HG03558 (cell line): ENCODE data around the gene MREG.
"Not testable (repeated sequence)": the region's sequence is repeated elsewhere in the genome, so short reads cannot be mapped to it uniquely, and the experiment has no call there.

Source experiments
- ATAC-seq: cut with Tn5 transposase; IDR thresholded peaks from one replicate; pipeline ENCODE4 v1.9.1; 2021; ENCODE audit warnings: moderate number of reproducible peaks; ENCODE audit not compliant: unreplicated experiment; ENCODE audit errors: extremely low read depth

The MREG gene

DNA sequence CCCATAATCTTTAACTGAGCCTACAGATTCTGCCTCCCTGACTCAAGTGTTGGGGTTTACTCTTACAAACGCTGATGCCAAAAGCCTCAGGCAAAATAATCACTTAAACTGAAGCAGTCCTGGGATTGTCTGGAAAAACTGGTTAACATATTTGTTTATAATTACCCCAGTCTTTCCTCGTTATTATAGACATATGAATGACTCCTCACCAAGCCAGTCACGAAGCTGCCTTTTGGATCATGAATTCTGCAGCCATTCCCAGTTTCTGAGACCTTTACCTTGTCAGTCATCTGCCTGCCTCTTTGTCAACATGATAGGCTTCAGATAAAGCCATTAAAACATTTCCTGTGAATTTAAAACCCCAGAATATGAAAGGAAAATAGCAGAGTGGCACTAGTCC is 46.4 kb downstream of the MREG start:
- no peak for ATAC-seq

- no peak for ATAC-seq
Measured at GRCh38 chr2:215966274-215966673, 47.1 kb downstream of the MREG start.

- no peak for ATAC-seq
Measured at GRCh38 chr2:215965532-215966165, 47.7 kb downstream of the MREG start.

DNA sequence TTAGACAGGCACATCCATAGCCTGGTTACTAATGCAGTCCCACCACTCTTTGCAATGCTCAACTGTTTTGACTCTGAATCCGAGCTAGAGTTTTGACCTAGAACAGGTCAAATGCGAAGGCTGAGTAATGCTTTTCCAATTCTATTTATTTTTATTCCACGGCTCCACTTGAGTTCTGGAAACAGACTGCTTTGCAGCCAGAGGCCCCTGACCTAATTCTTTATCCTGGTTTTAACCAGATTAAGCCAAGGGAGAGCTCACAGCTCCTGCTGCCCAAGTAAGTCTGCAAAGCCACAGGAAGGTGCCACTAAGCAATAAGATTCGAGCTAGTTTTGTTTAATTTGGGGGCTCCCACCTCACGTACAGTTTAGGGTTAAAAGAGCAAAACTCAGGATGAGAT is 51.4 kb downstream of the MREG start:
- no peak for ATAC-seq

DNA sequence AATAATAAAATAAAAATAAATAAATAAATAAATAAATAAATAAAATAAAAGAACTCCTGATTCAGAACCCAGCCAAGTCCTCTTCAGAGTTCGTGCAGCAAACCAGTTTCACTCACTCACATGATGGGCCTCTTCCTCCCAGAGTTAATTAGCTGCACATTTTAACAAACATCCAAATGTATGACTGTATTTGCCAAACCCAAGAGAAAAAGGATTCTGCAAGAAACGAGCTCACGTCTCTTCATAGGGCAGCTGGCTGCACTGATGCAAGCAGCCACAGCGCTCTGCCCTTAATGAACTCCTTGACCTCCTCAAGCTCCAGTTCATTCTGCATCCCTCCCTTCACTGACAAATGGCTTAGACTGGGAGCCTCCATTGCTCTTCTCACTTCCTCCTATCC is 55.1 kb downstream of the MREG start:
- no peak for ATAC-seq

- not testable (repeated sequence) for ATAC-seq
Measured at GRCh38 chr2:215957354-215958122, 55.8 kb downstream of the MREG start.

DNA sequence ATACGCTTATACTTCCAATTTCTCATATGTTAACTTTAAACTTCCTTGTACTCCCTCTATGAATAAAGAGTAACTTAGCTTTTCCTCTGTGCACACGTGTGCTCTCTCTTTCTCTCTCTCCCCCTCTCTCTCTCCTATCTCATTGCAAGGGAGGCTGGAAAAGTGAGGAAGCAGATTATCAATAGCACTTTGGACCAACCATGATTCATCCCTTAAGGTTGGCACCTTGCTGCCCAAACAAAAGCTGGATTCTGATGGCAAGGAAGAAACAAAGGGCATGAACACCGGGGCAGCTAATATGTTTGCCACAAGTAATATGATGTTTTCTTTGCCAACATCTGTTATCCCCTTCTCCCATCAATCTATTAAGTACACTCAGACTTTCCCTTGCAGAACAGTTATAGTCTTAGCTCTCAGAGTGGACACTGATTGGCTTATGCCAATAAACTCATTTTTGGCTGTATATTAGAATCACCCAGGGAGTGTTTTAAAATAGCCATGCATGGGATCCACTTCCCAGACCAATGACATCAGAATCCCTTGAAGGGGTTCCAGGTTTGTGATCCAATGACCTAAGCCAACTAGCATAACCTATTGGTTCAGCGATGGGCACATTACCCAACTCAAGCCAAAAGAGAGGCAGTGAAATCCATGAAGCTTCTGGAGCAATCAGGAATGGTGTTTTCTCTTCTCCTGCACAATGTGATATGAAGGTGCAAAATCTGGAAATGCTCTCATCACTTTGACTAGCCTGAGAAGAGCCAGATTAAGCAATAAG is 60.3 kb downstream of the MREG start:
- no peak for ATAC-seq

GRCh38 chr2:215951558-215951957 is 61.8 kb downstream of the MREG start:
- no peak for ATAC-seq

DNA sequence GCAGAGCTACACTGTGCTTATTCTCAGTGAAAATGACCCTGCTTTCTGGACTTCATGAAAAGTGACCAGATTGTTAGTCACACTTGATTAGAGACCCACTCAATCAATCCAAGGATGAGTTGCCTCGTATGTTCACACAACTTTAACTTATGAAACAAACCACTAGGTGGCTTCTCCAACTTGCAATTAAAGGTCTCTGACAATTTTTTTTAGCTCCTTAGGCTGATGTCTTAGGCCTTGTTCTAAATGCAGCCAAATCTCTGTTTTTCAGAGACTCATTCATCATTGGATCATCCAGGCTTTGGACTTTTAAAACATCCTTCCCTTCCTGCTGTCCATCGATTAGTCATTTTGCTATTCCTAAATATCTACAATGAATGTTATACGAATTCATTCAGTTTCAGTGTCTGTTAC is 63.4 kb downstream of the MREG start:
- peak; percentile 78 for ATAC-seq

DNA sequence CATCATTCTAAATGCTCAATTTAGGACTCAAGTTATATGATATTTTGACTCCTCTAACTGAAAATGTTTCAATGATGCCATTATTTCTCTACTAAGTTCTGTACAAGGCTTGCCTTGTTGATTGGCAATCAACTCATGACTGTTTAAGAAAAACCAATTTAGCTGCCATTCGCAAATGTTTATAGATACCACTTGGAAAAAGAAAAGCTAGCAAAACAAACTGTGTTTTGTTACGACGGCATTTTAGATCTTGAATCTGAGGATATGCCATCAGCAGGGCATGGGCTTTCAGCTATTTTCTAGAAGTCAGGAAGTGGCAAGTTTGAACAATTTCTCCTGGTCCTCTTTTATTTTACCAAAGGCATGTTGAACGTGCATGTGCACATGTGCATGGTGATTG is 65.3 kb downstream of the MREG start:
- ATAC-seq, result no peak

DNA sequence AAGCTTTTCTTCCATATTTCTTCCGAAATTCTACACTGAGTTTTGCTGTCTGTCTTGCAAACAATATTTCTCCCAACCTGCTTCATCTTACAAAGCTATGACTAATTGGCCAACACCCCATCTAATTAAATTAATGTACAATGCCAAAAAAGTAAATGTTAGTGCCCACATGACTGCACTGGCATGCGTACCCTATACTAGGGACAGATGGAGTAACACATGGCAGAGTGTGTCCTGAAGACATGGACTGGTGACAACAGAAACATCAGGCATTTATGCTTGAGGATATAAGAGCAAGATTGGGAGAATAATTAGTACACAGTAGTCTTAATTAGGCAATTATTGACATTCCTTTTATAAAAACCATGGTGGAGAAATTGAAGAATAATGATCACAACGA is 66.8 kb downstream of the MREG start:
- no peak for ATAC-seq

DNA sequence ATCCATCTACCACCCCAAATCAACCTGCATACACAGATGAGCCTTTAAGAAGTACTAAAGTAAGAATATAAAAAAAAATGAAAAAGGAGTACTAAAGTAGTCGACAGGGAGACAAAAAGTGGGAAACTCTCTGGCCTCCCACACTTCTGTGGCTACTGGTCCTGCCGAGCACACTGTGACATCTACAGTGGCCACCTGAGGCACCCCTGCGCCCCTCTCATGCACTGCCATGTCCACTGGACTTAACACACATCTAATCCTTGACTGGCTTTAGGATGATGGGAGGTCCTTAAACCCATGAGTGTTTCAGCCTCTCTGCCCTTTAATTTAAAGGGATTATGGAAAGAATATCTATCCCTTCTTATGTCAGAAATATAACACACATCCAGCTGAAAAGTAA is 71.2 kb downstream of the MREG start:
- ATAC-seq, result no peak

- ATAC-seq, result no peak
Measured at GRCh38 chr2:215941726-215942125, 71.6 kb downstream of the MREG start.

GRCh38 chr2:215940645-215941184 is 72.6 kb downstream of the MREG start:
- ATAC-seq, result no peak

GRCh38 chr2:215937190-215937589 is 76.2 kb downstream of the MREG start:
- ATAC-seq, result no peak

DNA sequence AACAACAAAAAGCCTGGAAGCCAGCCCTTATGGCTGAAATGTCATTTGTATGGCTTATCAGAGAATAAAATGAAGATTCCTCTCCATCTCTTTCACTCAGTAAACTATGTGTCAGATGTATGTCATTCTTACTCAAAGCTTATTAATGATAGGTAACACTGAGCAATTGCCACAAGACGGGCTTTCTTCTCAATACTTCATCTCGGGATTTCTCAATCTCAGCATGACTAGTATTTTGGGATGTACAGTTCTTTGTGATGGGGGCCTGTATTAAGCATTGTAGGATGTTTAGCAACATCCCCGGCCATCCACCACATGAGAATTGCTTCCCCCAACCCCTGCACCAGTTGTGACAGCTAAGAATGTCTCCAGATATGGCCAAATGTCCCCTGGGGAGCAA is 80.2 kb downstream of the MREG start:
- ATAC-seq, result no peak

DNA sequence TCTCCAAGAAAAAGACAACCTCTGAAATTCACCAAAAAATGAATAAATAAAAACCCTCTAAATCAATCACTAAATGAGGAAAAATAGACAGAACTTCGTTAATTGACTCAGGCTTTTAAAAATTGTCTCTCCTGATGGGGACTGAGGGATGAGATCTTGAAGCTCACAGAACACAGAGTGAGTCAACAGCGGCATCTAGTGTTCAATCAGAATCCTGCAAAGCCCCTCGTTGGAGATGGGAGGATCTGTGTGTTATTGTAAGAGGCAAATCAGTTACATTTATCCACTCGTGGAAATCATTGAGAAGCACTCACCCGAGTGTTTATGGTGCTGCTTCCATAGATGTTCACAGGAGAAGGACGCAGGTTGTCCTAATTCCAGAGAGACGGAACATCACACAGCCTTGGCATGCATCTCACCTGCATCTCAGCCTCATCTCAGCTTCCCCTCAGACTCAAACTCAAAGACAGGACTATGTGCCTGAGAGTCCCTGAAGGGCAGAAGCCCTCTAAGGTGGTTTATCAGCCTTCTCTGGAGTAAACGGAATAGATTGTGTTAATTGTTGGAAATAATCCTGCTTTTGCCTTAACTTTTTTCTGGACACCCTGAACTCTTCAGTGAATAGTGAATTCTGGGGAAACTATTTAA is 82.0 kb downstream of the MREG start:
- ATAC-seq, result peak; percentile 62

DNA sequence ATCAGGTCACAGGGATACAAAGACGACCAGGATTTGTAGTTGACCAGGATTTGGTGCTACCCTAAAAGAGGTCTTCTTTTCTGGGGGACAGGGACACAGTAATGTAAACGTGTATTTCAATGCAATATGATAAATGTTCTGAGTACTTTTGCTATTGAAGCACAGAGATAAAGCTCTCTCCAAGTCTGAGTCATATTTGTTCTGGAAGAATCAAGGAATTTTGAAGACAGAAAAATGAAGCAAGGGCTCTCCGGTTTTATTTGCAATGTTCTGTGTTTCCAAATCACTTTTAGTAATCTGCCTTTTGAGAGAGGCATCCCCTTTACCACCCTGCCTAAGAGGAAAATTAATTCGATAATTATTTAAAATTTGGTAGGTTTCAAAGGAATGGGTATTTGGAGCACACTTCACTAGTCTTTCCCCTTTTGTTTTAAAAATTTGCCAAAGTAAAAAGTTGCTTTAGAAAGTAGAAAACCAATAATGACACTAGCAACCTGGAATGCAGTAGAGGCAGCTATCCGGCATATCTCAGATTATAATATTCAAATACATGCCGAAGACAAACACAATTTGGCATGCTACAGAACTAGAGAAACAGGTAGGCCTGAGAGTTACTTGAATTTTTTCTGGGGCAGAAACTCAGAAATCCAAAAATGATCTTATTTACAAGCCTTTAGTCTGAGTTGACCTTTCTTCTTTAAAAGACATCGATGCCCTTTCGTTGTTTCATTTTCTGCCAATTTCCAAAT is 82.7 kb downstream of the MREG start:
- no peak for ATAC-seq

DNA sequence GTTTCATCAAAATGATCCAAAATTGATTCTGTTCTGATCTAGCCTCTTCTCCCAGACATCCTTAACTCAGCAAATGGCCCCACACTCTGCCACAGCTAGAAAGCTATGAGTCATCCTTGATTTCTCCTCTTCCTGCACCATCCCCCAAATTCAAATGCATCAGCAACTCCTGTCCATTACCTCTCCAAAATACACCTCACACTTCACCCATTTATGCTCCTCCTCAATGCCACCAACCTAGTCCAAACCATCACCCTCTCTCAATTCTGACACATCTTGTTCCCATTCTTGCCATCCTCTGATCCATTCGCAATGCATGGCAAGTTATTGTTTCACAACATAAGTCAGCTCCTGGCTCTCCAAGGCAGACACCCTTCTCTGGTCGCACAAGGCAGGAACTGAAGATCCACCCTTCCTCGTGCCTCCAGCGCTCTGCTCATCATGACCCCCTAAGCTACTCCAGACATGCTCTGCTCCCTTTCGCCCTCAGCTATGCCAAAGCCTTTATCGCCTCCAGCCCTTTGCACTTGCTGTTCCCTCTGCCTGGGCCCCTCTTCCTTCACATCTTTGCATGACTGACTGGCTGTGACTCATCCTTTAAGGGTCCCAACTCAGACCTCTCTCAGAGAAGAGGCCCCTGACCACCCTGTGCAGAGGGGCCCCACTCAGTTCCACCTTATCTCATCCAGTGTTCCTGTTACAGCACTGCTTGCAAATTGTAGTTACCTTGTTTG is 83.6 kb downstream of the MREG start:
- no peak for ATAC-seq
